GM18505 (cell line): ENCODE data around the gene HSPA9.
A peak's percentile ranks its signal among the peaks of the same experiment; 100 is the strongest.

Experiments used
- ATAC-seq: cut with Tn5 transposase; IDR thresholded peaks from one replicate; pipeline ENCODE4 v1.9.1; 2021; ENCODE audit not compliant: unreplicated experiment
- POLR2A ChIP-seq: IDR thresholded peaks from 4 replicates; pipeline ENCODE4 v1.6.1; 2011; ENCODE audit warnings: borderline replicate concordance; ENCODE audit not compliant: insufficient read depth, insufficient read length; ENCODE audit errors: extremely low read depth

The HSPA9 gene

GRCh38 chr5:138604176-138604785 lies 29.1 kb upstream of the HSPA9 start:
- no peak for ATAC-seq
- TF ChIP-seq POLR2A, result no peak

- peak; percentile 29 for TF ChIP-seq POLR2A
- no peak for ATAC-seq
Measured at GRCh38 chr5:138603249-138603920, 28.2 kb upstream of the HSPA9 start.

- TF ChIP-seq POLR2A, result no peak
- no peak for ATAC-seq
Measured at GRCh38 chr5:138602371-138603000, 27.3 kb upstream of the HSPA9 start.

- no peak for ATAC-seq
- no peak for TF ChIP-seq POLR2A
Measured at GRCh38 chr5:138601444-138601843, 26.2 kb upstream of the HSPA9 start.

- no peak for TF ChIP-seq POLR2A
- ATAC-seq, result no peak
Measured at GRCh38 chr5:138600446-138600845, 25.2 kb upstream of the HSPA9 start.

DNA sequence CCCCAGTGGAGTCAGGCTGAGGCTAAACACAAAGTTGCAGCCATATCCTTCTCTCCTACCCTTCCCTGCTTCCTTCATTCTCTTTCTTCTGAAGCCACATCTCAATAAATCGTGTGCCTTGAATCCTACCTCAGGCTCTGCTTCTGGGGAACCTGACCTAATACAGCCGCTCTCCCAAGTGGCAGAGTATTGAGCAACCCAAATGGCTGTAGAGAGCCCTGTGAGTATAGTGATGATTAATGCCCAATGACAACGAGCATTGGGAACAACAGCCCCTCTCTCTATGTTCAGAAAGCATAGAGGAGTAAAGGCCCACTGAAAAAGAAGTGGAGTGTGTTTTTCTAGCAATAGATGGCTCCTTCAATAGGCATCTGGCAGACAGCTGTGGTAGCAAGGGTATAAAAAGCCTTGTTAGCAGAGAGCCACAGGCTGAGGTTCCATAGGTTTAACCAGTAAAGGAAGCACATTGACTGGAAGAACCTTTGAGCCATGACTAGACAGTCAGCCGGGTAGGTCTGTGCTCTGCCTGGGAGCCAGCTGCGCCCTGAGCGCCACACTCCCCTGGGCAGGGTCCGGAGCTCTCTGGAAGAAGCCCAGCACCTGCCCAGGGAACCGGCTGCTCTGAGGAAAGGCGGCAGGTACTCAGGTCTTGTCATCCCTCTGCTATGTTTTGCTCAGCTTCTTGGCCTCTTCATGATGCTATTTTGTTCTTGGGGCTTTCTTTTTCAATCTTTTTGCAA lies 22.6 kb upstream of the HSPA9 start:
- no peak for ATAC-seq
- no peak for TF ChIP-seq POLR2A

DNA sequence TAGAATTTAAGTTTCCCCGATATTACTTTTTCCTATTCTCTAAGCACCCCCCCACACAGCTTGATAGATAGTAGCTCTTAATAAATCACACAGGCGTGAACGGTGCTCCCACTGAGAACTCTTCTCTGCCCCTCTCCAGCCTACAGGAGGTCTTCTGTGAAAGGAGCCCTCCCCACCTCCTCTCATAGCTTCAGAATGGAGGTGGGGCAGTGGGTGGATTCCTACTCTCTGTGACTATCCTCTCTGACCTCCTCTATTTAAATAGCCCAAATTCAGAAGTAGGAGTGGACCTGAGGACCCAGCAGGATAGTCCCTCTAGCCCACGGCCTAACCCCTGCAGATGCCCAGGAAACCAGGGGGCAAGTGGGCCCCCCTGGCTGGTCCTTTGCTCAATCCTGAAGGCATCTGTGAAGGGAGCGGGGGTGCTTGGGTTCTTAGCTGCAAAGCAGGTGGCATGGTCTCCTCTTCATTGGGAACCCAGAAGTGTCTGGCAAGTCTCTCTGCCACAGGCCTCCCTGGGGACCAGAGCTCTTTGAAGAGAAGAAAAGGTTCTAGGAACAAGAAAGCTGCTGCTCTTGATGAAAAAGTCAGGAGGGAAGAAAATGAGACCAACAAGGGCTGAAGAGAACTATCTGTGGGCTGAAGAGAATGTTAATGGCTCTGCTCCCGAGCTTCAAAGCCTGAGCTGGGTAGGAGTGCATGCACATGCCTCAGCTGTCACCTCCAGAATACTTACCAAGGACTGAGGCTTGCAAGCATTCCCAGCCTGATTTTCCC lies 21.1 kb upstream of the HSPA9 start:
- ATAC-seq, result no peak
- TF ChIP-seq POLR2A, result no peak

GRCh38 chr5:138595180-138595795 lies 20.1 kb upstream of the HSPA9 start:
- no peak for TF ChIP-seq POLR2A

DNA sequence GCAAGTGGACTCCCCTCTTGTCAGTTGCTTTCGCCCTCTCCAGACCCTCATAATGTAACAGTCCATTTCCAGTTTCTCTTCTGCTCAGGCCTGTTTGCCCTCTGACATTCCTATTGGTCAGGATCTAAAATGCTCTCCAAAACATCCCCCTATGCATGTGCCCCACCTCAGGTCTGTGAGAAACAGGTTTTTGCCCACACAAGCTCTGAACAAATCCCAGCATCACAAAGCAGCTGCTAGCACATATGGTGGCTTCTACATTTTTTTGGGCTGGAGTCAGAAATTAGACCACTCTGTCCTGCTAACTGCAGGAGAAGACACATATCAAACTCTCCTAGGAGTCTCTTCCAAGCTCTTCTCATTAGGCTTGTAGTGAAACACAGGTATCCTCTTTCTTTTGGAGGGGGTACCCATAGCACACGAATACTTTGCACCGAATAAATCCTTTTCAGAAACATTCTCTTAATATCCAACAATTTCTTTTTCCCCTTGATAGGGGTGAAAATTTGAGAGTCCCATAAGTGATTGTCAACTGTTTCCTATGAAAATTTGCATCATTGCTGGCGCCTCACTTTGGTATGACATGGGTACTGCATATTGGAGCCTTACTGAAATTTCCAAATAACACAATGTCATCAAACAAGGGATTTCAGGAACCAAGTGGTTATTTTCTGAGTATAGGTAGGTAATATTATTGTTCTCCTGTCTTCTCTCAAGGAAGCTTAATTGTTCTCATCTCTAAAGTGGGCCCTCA lies 19.3 kb upstream of the HSPA9 start:
- TF ChIP-seq POLR2A, result no peak
- no peak for ATAC-seq

More at GRCh38 chr5:138595180-138595795, 20.1 kb upstream of the HSPA9 start:
- no peak for ATAC-seq

GRCh38 chr5:138588013-138588788 lies 13.0 kb upstream of the HSPA9 start:
- ATAC-seq, result no peak
- no peak for TF ChIP-seq POLR2A

GRCh38 chr5:138585157-138585556 lies 10.0 kb upstream of the HSPA9 start:
- TF ChIP-seq POLR2A, result no peak
- ATAC-seq, result no peak
